OCI-LY7 (cell line): ENCODE results near the gene IDI2.
"Not testable (repeated sequence)": the region's sequence is repeated elsewhere in the genome, so short reads cannot be mapped to it uniquely, and the experiment has no call there.

Source experiments
- CTCF ChIP-seq: fragments of 200-600 bp; sonication (generic); conservative IDR thresholded peaks from 2 replicates; pipeline ENCODE4 v1.5.1; 2014; ENCODE audit warnings: mild to moderate bottlenecking, antibody characterized with exemption, low read length, moderate library complexity, mixed read lengths
- EZH2phosphoT487 ChIP-seq: fragments of 200-600 bp; sonication (generic); IDR thresholded peaks from 2 replicates; pipeline ENCODE4 v1.6.1; 2018; ENCODE audit warnings: low read depth, borderline replicate concordance, mild to moderate bottlenecking, mixed run types, antibody characterized with exemption, low read length, moderate library complexity, mixed read lengths

- not testable (repeated sequence) for TF ChIP-seq CTCF, EZH2phosphoT487
These were observed 15.7 kb downstream of the IDI2 start for GRCh38 chr10:1009947-1010346.
